ENCODE measurements around the gene MYOT.

Gene MYOT

DNA sequence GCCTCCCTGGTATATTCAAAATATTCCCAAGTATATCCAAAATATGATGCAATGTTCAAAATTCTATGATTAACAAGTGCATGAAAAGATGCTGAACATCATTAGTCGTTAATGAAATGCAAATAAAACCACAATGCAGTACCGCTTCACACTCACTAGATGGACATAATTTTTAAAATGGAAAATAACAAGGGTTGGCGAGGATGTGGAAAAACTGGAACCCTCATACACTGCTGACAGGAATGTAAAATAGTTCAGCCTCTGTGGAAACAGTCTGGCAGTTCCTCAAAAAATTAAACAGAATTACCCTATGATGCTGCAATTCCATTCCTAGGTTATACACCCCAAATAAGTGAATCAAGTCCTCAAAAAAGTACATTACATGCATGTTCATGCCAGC lies 36.1 kb upstream of the MYOT start:
- no peak overlapping the region for H3K27ac ChIP-seq (replicated peaks)
- H3K27me3 ChIP-seq (ENCODE audit: insufficient read depth, poor library complexity, severe bottlenecking), result no peaks in the 10 kb centered on the region
- no peak for DNase-seq (ENCODE audit: low read depth in 1 of 2, low spot score in 1 of 2)
- no peak overlapping the region for H3K4me3 ChIP-seq (replicated peaks; ENCODE audit: insufficient read depth, low read length)
- 0 out of 2 replicates have a peak, but pooled peaks have one; percentile 8 for TF ChIP-seq SPI1 (IDR thresholded peaks at IDR 0.05; ENCODE audit: borderline replicate concordance, low read depth)
- TF ChIP-seq REST (IDR thresholded peaks at IDR 0.05; ENCODE audit: insufficient replicate concordance, low read depth), result no peak

DNA sequence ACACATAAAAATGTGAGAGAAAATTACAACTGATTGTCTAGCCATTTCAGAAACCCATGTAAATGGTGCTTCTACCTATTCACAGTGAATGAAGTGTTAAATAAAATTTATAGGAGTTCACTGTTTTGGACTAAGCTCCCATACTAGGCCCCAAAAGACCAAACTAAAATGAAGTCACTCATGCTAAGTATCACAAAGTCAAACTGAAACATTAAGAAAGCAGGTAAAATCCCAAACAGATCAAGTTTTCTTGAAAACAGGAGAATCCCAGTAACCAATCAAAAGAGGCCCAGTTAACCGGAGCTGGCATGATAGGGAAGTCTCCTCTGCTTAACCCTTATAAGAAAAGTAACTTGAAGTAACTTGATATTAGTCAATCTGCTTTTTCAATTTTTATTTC lies 35.2 kb upstream of the MYOT start:
- H3K27me3 ChIP-seq (ENCODE audit: insufficient read depth, poor library complexity, severe bottlenecking), result no peaks in the 10 kb centered on the region
- H3K27ac ChIP-seq (replicated peaks), result no peak overlapping the region
- TF ChIP-seq POLR2AphosphoS5 (IDR thresholded peaks at IDR 0.05; ENCODE audit: low read depth) (no peak), REST (IDR thresholded peaks at IDR 0.05; ENCODE audit: insufficient replicate concordance, low read depth) (no peak), SPI1 (IDR thresholded peaks at IDR 0.05; ENCODE audit: borderline replicate concordance, low read depth) (no peak), CTCF (IDR thresholded peaks at IDR 0.05; ENCODE audit: insufficient read depth, low read length) (no peak), GABPA (IDR thresholded peaks at IDR 0.05; ENCODE audit: low read depth) (no peak)
- DNase-seq (ENCODE audit: low read depth in 1 of 2, low spot score in 1 of 2), result no peak
- H3K4me3 ChIP-seq (replicated peaks; ENCODE audit: insufficient read depth, low read length), result no peak overlapping the region

- no peaks in the 10 kb centered on the region for H3K27me3 ChIP-seq (ENCODE audit: insufficient read depth, poor library complexity, severe bottlenecking)
- H3K4me3 ChIP-seq (replicated peaks; ENCODE audit: insufficient read depth, low read length), result no peak overlapping the region
- no peak for DNase-seq (ENCODE audit: low read depth in 1 of 2, low spot score in 1 of 2)
- no peak overlapping the region for H3K27ac ChIP-seq (replicated peaks)
- TF ChIP-seq GABPA (IDR thresholded peaks at IDR 0.05; ENCODE audit: low read depth) (no peak), POLR2AphosphoS5 (IDR thresholded peaks at IDR 0.05; ENCODE audit: low read depth) (no peak), CTCF (IDR thresholded peaks at IDR 0.05; ENCODE audit: insufficient read depth, low read length) (no peak), SPI1 (IDR thresholded peaks at IDR 0.05; ENCODE audit: borderline replicate concordance, low read depth) (no peak), REST (IDR thresholded peaks at IDR 0.05; ENCODE audit: insufficient replicate concordance, low read depth) (no peak)
Observed at GRCh38 chr5:137833463-137833862, 34.2 kb upstream of the MYOT start.

All from HL-60 (cell line).